ENCODE results near the gene PYGO2.

The PYGO2 gene

GRCh38 chr1:154969860-154970452 is 8.4 kb upstream of the PYGO2 start:
- DNase-seq (ENCODE audit: low read depth) = no peak
- peak overlapping the region; percentile 74 for H3K4me3 ChIP-seq (ENCODE audit: low read length)
- no peak for TF ChIP-seq CTCF (conservative IDR thresholded peaks at IDR 0.05; ENCODE audit: low read depth, low read length)

- peak overlapping the region; percentile 74 for H3K4me3 ChIP-seq (ENCODE audit: low read length)
- TF ChIP-seq CTCF (conservative IDR thresholded peaks at IDR 0.05; ENCODE audit: low read depth, low read length) = no peak
- no peak for DNase-seq (ENCODE audit: low read depth)
Observed at GRCh38 chr1:154969246-154969645, 7.7 kb upstream of the PYGO2 start.

DNA sequence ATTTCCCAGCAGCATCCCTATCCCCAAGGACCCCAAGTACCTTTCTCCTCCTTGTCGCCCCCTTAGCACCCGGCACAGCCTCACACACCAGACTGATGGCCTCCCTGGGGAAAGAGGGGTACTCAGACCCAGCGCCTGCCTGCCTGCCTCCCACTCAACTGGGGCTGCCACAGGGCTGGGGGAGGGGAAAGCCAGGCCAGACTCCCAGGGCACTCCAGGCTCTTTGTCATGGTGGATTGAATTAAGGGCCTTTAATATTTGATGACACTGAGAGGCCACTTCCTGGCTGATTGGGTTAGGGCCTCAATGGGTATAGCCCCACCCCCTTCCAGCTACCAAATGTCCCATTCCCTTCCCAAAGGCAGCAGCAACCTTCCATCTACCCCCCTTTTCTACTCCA is 7.1 kb upstream of the PYGO2 start:
- no peak for DNase-seq (ENCODE audit: low read depth)
- peak overlapping the region; percentile 74 for H3K4me3 ChIP-seq (ENCODE audit: low read length)
- no peak for TF ChIP-seq CTCF (conservative IDR thresholded peaks at IDR 0.05; ENCODE audit: low read depth, low read length)

GRCh38 chr1:154967331-154967950 is 5.9 kb upstream of the PYGO2 start:
- TF ChIP-seq CTCF (conservative IDR thresholded peaks at IDR 0.05; ENCODE audit: low read depth, low read length) = no peak
- H3K4me3 ChIP-seq (ENCODE audit: low read length) = no peak overlapping the region
- DNase-seq (ENCODE audit: low read depth) = no peak

GRCh38 chr1:154966111-154966510 is 4.5 kb upstream of the PYGO2 start:
- no peak for DNase-seq (ENCODE audit: low read depth)
- no peak overlapping the region for H3K4me3 ChIP-seq (ENCODE audit: low read length)
- no peak for TF ChIP-seq CTCF (conservative IDR thresholded peaks at IDR 0.05; ENCODE audit: low read depth, low read length)

GRCh38 chr1:154964359-154964758 is 2.8 kb upstream of the PYGO2 start:
- DNase-seq (ENCODE audit: low read depth) = no peak
- H3K4me3 ChIP-seq (ENCODE audit: low read length) = no peak overlapping the region
- TF ChIP-seq CTCF (conservative IDR thresholded peaks at IDR 0.05; ENCODE audit: low read depth, low read length) = no peak

GRCh38 chr1:154963643-154964042 is 2.1 kb upstream of the PYGO2 start:
- H3K4me3 ChIP-seq (ENCODE audit: low read length) = no peak overlapping the region
- TF ChIP-seq CTCF (conservative IDR thresholded peaks at IDR 0.05; ENCODE audit: low read depth, low read length) = no peak
- DNase-seq (ENCODE audit: low read depth) = no peak

Data from retinal pigment epithelial cell (primary cell).